Cardiac fibroblast (primary cell): ENCODE measurements around the gene FCHSD2.

Source experiments
- DNase-seq, 2 donors: peaks; one replicate each; pipeline versions ENCODE4 v3.0.0 to v3.0.0-alpha.2; 2010; ENCODE audit warnings: low read depth in 2 of 2
- H3K4me3 ChIP-seq, 2 donors: replicated peaks in 1 of 2; 1 replicate in 1 of 2; 2 replicates in 1 of 2; pipeline ENCODE4 v1.5.1; 2011; ENCODE audit warnings: low read depth in 2 of 2, low read length in 2 of 2, mild to moderate bottlenecking in 2 of 2, moderate library complexity in 1 of 2
- CTCF ChIP-seq: IDR thresholded peaks from one replicate; pipeline ENCODE4 v1.5.1; 2011; ENCODE audit warnings: low read depth, mild to moderate bottlenecking, low read length, inconsistent platforms

FCHSD2 gene

GRCh38 chr11:72926076-72926475 is 216.0 kb downstream of the FCHSD2 start:
- no peak for TF ChIP-seq CTCF
- no peak for DNase-seq
- no peak overlapping the region for H3K4me3 ChIP-seq

GRCh38 chr11:72925656-72926055 is 216.5 kb downstream of the FCHSD2 start:
- no peak overlapping the region for H3K4me3 ChIP-seq
- DNase-seq, result no peak
- TF ChIP-seq CTCF, result no peak

GRCh38 chr11:72924568-72925190 is 217.4 kb downstream of the FCHSD2 start:
- peak; percentile 68 for TF ChIP-seq CTCF
- peak; percentile 78 for DNase-seq
- H3K4me3 ChIP-seq, result no peak overlapping the region

GRCh38 chr11:72921028-72921716 is 220.9 kb downstream of the FCHSD2 start:
- no peak overlapping the region for H3K4me3 ChIP-seq
- DNase-seq, result peak in 1 of 2 donors; percentile 11
- TF ChIP-seq CTCF, result no peak

GRCh38 chr11:72920001-72920400 is 222.1 kb downstream of the FCHSD2 start:
- H3K4me3 ChIP-seq, result no peak overlapping the region
- no peak for DNase-seq
- no peak for TF ChIP-seq CTCF

- no peak for DNase-seq
- H3K4me3 ChIP-seq, result no peak overlapping the region
- no peak for TF ChIP-seq CTCF
Measured at GRCh38 chr11:72918851-72919250, 223.3 kb downstream of the FCHSD2 start.
